Activated CD8-positive, alpha-beta memory T cell treated with anti-CD3 and anti-CD28 coated beads for 4 hours (primary cell): ENCODE measurements around the gene AHDC1.

ENCODE experiments used
- DNase-seq, 2 donors: peaks; one replicate each; pipeline ENCODE4 v3.0.0-alpha.2; 2020; ENCODE audit warnings: low read depth in 2 of 2

Gene AHDC1

DNA sequence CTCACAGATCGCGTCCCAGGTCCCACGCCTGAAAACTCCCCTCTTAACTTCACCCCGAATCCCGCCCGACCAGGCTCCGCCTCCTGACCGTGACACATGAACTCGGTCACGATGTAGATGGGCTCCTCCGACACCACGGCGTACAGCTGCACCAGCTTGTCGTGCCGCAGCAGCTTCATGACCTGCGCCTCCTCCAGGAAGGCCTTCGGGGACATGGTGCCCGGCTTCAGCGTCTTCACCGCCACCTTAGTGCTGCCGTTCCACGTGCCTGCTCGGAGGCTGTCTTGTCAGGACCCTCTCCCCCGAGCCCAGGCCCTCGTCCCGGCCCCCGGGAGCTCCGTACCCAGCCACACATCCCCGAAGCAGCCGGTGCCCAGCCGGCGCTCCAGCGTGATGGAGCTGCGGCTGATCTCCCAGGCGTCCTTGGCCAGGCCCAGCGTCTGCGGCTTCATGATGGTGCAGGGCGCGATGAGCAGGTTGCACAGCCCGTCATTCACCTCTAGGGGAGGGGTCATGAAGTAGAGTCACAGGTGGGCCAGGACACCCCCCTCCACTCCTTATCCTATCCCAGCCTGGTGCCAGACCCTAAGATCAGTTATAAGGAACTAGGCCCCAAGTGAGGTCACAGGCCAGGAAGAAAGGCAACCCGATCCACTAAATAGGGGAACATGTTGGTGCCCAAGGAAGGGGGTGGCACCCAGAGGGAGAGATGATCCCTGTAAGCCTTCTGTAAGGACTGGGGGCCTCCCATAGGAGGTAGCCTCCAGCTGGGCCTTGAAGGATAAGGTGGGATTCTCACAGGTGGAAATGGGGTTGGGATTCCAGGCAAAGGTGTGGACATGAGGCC is 11.6 kb upstream of the AHDC1 start:
- DNase-seq, result no peak

DNA sequence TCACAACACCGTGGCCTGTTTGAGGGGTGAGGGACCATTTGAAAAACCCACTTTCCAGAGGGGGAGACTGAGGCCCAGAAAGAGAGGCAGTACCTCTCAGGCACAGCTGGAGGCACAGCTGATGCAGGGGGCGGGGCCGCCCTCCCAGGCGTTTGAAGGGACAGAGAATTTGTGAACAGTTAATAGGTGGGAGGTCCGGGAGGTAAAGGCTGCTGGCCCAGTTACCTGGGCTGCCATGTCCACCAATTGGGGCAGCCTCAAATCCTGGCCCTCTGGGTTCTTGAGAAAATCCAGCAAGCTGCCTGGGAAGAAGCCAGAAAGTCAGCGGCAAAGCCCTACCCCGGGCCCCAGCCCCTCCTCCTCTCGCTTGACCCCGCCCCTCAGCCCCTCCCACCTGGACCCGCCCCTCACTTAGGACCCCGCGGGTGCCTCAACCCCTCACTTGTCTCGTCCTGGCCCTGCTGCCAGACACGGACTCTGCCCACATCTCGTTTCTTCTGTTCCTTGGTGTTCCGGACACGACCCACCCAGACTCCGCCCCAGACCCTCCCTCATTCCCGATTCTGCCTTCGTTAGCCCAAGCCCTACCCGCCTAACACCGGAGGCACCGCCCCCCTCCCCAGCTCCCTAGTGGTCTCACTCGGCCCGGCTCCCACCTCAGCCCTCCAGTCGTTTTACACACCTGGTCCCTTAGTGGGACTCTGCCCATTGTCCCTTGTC is 10.8 kb upstream of the AHDC1 start:
- no peak for DNase-seq

DNA sequence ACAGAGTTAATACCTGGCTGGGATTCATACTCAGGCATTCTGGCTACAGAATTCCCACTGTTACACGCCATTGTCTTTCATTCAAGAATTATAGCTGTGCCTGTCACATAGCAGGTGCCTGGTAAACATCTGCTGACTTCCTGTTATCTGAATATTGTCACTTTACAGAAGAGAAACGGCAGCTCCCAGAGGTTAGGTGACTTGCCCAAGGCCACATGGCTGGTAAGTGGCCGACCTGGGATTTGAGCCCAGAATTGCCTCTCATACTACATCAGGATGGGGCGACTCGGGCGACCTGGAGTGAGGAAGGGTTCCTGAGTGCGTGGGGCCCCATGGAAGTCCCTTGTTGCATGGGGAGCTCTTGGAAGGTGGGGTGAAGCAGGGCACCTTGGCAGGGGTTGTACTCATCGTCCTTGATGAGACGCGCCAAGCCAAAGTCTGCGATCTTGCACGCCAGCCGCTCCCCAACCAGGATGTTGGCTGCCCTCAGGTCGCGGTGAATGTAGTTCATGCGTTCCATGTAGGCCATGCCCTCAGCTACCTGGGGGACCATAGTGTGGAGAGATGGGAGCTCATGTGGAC is 10.2 kb upstream of the AHDC1 start:
- no peak for DNase-seq

DNA sequence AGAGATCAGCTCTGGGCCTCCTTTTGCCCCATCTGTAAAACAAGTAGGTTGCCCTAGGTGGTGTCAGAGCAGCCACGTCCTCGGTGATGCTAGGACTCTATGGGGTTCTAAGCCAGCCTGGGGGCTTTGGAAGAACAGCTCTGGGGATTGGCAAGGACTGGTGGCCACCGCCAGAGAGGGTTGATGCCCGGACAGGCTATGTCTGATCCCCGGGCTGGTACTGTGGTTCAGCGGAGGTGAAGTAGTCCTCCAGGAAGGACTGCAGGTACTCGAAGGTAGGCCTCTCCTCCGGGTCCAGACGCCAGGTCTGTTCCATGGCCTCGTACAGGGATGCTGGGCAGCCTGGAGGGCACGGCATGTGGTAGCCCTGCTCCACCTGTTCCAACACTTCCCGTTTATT is 8.8 kb upstream of the AHDC1 start:
- no peak for DNase-seq

DNA sequence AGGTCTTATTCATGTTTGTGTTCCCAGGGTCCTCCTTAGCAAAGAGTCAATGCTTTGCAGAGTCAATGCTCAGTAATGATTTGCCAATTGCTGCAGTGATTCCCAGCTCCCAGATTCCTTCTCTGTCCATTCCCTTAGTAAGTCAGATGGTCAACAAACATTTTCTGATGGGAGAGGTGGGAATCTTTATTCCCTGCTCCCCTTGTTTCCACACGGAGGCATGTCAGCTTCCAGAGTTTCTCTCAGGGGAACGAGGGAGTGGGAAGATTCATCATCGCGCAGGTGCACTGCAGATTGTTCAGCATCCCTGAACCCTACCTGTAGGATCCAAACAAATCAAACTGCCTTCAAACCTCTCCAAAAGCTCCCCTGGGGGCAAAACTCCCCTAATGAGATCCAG is 7.5 kb upstream of the AHDC1 start:
- DNase-seq, result no peak

DNA sequence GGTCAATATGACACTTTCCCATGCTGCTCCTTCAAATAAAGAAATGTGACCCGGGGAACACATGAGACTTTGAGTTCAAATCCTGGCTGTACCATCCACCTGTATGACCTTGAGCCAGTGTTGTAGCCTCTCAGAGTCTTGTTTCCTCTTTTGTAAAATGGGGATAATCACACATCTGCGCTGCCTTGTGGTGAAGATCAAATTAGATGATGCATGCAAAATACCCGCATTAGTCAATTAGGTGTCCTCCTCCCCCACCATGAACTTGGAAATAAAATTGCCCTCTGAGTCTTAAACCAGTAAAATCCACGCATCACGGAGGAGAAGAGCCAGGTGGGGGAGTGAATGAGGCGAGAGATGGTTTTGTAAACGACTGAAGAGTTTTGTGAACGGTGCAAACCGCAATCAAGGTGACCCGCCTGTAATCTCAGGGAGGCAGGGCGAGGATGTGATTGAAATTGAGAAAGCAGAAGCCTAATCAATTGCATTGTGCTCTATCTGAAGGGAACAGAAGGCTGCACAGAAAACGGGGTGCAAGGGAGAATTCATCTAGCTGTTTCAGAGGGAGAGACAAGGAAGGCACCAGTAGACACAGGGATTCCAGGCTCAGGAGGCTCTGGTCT is 5.8 kb upstream of the AHDC1 start:
- no peak for DNase-seq

DNA sequence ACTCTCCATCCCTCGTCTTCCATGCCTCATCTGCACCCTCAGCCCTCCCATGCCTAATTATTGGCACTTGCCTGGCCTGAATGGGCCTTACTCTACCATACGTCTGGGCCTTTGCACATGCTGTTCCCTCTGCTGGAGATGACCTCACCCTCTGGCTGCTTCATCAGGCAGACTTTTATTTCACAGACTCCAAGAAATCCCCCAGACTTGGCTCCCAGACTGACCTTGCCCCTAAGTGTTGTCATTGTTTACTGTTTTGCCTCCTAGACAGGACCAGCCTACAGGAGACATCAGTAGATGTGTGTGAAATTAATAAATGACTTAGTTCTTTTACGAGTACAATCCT is 5.2 kb upstream of the AHDC1 start:
- DNase-seq, result no peak

DNA sequence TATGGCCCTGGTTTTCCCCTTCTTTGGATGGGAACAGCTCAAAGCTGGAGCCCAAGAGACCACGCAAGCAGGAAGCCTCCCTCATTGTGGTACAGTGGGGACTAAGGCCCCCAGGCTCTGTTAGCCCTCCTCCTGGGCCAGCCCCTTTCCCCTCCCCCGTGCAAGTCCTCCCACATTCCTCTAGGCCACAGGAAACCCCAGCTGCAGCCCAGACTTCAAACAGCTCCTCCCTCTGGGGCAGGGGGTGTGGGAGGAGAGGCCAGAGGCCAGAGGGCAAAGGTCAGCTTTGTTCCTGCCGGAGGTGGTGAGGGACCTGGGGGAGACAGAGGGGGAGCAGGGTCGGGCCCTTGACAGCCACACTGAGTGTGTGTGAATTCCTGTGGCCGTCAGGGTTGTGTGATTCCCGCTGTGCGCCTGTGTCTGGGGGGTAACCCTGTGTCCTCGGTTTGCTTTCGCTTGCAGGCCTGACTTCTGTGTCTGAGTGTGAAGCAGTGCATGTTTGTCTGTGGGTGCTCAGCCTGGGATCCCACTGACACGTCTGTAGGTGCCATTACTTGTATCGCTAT is 3.4 kb upstream of the AHDC1 start:
- DNase-seq, result no peak

DNA sequence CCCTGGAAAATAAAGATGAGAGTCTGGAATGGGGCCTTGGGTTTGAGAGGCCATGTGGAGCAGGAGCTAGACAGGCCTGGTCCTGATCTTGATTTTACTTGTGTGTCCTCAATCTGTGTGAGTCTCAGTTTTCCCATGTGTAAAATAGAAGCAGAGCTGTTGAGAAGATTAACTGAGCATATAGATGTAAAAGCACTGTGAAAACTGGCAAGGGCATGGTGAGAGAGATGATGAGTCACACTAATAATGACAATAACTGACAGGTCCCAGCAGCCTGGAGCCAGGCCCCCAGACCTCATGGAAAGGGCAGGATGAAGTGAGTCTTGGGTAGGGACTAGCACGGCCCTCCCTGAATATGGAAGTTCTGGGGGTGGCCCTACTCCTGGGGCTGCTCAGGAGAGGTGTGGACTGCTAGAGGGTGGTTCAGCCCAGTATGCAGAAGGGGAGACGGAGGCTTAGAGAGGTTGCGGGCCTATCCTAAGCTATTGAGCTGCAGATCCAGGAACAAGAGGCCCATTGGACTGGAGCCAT is 2.8 kb upstream of the AHDC1 start:
- DNase-seq, result no peak

DNA sequence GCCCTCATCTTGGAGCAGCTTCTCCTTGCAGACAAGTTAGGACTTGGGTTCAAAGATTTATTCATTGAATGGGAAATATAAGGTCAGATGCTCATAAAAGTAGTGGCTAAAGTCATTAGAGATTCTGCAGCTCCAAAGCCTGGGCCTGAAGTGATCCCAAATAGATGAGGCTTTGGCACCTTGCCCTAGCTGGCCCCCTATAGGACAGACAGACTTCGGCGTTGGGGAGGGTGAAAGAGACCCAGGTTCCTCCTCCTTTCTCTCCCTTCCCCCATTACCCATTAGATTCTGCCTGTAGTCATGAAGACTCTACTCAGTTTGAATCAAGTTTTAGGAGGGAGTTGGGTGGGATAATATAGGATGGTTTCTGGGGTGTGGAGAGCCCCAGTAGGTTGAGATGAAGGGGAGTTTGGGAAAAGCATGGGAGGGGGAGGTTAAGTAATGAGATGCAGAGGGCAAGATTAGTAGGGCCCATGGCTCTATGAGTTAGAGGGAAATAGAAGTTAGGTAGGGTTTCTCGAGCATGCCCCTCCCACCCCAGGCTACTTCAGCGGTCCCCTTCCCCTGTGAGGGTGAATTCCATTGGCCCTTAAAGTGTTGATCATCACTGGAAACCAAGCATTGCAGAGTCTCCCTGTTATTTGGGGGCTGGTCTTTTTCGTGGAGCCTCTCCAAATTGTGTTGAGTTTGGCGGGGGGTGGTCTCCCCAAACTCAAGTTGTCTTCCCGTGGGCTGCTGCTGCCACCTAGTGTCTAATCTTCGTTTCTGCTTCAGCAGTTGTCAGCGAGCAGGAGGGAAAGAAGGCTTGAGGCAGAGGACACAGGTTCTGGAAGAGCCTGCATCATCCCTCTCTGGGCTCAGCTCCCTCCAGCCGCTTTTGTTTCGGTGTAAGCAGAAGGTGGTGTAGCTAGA is 2.1 kb upstream of the AHDC1 start:
- peak in 1 of 2 donors; percentile 42 for DNase-seq

DNA sequence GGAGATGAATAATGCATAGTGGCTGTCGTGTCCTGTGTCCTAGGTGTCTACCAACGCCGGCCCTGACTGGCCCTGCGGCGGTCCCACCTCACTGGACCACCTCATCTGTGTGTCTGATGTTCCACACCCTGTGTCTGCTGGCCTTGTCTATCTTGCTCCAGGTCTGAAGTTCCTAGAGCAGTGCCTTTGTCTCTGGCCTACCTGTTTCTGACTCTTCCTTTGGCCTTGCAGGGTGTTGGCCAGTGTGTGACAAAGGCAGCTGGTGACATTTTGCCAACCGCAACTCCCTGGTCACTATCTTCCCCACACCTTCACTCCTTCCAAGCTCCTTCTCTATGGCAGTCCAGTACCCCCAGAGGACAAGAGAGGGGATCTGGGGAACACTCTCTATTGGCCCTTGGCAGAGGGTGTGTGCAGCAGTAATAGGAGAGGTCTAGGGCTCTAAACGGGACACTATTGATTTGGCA is 1.4 kb upstream of the AHDC1 start:
- no peak for DNase-seq

DNA sequence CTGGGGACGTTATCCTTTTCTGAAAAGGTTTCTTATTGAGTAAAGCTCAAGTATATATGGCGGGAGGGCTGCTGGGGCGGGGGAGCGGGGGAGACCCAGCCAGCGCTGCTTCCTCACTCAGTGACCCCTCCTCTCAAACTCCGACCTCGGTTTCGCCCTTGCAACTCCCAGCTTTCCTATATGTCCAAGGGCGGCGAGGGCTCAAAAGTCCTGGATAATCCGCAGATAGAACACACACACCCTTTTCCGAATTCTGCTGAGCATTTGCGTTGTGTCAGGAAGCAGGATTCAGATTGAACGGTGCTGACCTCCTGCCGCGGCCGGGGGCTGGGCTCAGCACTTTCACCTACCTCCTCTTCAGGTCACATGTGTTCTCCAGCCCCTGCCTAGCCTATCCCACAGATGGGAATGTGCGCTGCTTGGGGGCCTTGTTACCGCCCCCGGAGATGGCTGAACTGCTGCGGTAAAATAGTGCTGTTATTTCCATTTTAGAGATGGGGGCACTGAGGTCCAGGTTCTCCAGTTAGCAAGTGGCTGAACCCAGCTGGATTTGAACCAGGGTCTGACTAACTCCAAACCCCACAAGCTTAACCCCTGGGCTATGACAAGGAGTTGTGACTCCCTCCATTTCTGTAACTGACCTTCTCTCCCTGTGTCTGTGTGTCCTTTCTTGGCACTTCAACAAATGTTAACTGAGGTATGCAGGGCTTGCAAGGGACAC is 795 bp upstream of the AHDC1 start:
- DNase-seq, result no peak

DNA sequence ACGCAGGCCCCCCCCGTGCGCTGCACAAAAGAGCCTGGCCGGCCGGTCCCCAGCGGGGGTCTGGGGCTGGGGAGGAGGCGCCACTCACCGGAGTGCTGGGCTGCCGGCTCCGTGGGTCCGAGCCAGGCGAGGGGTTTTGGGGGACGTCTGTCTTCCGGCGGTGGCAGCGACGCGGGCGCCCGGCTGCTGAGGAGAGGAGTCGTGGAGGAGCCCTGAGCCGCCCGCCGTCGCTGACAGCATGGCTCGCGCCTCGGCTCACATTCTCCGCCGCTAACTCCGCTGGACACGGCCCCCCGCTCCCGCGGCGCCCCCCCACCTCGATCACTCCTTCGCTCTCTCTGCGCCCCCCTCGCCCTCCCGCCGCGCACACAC is 649 bp downstream of the AHDC1 start:
- DNase-seq, result no peak

DNA sequence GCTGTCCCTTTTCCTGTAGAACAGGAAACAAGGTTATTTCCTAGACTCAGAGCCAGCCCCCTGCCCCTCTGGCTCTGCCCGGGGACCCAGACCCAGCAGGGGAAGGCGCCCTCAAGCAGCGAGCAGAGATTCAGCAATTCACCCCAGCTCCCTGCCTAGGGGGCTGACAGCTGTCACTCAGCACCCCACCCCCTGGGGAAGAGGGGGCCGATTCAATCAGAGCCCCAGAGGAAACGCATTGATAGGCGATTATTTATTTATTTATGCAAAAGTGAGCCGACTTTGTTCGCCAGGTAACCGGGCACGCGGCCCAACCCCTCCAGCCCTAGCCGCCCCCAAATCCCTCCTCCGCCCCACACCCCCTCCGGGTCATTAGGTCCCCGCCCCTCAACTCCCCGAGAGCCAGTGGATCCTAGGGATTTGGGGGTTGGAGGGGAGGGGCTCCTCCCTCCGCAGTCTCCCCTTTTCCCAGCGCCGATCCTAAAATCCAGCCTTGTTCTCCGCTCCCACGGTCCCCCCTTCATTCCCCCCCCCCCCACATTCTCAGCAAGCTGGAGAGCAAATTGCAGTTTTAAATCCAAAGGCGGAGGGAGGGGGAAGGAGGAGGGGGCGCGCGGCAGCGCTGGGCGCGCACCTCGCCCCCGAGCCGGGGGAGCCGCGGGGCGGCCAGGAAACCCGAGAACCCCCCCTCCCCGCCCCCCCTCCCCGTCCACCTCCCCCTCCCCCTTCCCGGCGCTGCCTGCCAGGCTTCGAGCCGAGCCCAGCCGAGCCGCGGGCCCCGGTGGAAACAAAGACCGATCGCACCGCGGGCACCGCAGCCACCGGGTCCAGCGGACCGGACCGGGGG is 1.3 kb downstream of the AHDC1 start:
- no peak for DNase-seq

DNA sequence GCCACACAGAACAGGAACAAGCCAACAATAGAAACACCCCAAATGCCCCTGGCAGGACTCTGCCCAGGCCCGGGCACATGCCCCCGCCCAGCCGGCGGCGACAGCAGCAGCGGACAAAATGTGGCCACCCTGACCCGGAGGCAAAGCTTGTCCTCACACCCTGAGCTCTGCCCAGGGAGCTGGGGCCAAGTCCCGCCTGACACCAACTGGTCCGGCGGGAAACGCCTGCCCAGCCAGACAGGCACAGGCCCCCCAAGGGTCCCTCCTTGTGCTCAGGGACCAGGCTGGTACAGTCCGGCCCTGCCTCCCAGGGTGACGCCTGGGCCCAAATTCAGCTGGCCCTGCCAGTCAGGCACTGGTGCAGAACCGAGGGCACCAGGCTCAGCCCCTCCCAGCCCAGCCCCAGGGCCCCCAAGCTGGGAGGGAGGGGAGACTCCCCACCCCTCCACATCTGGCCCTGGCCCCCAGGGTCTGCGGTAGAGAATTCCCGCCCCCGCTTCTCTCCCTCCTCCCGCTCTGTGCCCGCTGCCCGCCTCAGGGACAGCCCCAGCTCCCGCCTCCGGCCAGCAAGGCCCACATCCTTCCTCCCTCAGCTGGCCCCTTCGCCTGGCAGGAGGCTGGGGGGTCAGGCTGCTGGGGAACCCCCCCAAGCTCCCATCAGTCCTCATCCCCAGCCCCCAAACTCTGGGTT is 2.0 kb downstream of the AHDC1 start:
- DNase-seq, result no peak

DNA sequence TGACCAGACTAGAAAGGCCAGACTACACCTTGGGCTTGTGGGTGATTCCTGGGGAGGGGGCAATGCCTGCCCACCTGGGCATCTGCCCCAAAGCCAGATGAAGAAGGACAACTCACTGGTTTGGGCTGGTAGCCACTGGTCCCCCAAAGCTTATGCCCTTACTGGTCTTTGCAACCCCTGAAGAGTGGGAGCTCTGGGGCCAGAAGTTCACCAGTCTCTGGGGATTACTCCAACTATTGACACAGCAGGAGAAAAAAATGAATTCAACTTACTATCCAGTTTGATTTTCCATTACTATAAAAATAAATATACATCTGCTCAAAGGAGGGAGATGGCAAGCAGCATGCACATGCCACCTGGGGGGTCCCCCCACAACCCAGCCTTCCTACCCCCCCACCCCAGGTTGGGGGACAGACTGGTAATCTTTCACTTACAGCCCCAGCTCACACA is 2.6 kb downstream of the AHDC1 start:
- no peak for DNase-seq

DNA sequence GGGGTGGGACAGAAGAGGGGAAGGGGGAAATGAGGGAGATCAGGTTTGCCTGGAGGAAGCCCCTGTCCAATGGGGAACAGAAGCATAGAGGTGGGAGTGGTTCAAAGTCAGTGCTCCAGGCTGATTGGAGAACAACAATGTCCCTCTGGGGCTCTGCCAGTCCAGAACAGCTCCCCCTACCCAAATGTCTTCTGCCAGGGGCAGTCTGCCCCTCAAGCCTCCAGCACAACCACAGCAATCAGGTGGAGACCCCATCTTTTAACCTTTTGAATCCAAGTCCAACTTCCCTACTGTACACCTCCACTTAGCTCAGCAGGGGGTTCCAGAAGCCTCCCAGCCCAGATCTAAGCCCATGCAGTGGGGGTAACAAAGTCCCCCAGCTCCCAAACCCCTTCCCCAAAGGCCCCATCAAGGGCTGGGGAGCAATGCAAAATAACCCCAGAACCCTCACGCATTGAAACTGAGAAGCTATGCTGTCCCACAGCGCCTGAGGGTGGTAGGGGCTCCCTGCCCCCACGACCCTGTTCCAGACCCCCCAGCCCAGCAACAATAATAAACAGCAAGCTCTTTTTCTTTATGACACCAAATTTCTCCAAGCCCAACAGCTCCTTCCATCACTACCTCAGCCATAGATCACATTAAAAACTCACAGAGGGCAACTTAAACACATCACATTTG is 3.3 kb downstream of the AHDC1 start:
- DNase-seq, result no peak
